Epithelial cell of esophagus (primary cell): ENCODE data around the gene RBM45.
A peak's percentile ranks its signal among the peaks of the same experiment; 100 is the strongest.

Experiments used
- DNase-seq: peaks from one replicate; pipeline ENCODE4 v3.0.0; 2010; ENCODE audit warnings: low read depth
- H3K4me3 ChIP-seq: 2 replicates; pipeline ENCODE4 v1.5.1; 2011; ENCODE audit warnings: mild to moderate bottlenecking, low read length, control low read depth
- CTCF ChIP-seq: IDR thresholded peaks from 2 replicates; pipeline ENCODE4 v1.5.1; 2011; ENCODE audit warnings: low read depth, mild to moderate bottlenecking, low read length, control low read depth, inconsistent platforms; ENCODE audit not compliant: insufficient read depth; ENCODE audit errors: missing control alignments

RBM45 gene

GRCh38 chr2:178160601-178161000 lies 48.4 kb downstream of the RBM45 start:
- no peak for TF ChIP-seq CTCF
- no peak for DNase-seq
- no peak overlapping the region for H3K4me3 ChIP-seq

DNA sequence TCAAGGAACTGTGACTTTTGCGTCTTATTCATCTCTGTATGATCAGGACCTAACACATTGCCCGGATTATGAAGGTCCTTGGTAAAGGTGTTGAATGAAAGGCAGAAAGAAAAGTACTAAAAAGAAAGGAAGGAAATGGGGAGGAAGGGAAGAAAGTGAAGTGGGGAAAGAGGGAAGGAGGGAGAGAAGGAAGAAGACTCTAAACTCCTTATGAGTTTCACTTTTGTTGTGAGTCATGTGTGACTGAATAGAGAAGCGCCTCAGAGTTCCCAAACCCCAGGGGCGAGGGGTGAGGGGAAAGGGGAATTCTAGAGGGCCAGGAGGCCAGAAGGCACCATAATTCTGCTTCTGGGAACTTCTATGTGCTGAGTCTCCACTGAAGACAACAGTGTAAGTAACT lies 51.2 kb downstream of the RBM45 start:
- TF ChIP-seq CTCF, result no peak
- DNase-seq, result peak; percentile 44
- H3K4me3 ChIP-seq, result no peak overlapping the region

- no peak for DNase-seq
- TF ChIP-seq CTCF, result no peak
- H3K4me3 ChIP-seq, result no peak overlapping the region
These were observed 51.7 kb downstream of the RBM45 start for GRCh38 chr2:178163911-178164310.

GRCh38 chr2:178173657-178174056 lies 61.4 kb downstream of the RBM45 start:
- H3K4me3 ChIP-seq, result no peak overlapping the region
- no peak for TF ChIP-seq CTCF
- no peak for DNase-seq

- DNase-seq, result peak; percentile 33
- no peak overlapping the region for H3K4me3 ChIP-seq
- no peak for TF ChIP-seq CTCF
These were observed 64.9 kb downstream of the RBM45 start for GRCh38 chr2:178177066-178177679.
